ENCODE data around the gene ITLN2.

DNA sequence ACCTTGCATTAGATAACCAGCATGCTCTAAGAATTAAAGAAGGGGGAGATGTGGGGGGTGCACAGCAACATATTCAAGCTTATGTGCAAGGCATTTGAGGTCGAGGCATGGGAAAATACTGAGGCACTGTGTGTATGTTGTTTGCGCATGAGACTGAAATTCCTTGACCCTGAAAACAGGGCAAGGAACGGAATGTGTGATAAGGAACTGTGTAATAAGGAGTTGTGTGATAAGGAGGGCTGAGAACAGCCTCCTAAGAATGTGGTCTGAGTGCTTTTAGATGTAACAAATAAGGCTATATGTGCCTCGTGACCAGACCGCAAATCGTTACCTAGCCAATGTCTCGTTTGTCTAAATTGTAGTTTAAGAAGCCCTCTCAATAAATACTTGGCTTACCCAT lies 43.2 kb downstream of the ITLN2 start:
- TF ChIP-seq POLR2AphosphoS5 (IDR thresholded peaks at IDR 0.05; ENCODE audit: low read depth) = no peak
- TF ChIP-seq EZH2 (IDR thresholded peaks at IDR 0.05; ENCODE audit: low read depth, unreplicated experiment) = no peak
- TF ChIP-seq EZH2phosphoT487 (IDR thresholded peaks at IDR 0.05; ENCODE audit: unreplicated experiment) = no peak
- TF ChIP-seq, protein P1, sequence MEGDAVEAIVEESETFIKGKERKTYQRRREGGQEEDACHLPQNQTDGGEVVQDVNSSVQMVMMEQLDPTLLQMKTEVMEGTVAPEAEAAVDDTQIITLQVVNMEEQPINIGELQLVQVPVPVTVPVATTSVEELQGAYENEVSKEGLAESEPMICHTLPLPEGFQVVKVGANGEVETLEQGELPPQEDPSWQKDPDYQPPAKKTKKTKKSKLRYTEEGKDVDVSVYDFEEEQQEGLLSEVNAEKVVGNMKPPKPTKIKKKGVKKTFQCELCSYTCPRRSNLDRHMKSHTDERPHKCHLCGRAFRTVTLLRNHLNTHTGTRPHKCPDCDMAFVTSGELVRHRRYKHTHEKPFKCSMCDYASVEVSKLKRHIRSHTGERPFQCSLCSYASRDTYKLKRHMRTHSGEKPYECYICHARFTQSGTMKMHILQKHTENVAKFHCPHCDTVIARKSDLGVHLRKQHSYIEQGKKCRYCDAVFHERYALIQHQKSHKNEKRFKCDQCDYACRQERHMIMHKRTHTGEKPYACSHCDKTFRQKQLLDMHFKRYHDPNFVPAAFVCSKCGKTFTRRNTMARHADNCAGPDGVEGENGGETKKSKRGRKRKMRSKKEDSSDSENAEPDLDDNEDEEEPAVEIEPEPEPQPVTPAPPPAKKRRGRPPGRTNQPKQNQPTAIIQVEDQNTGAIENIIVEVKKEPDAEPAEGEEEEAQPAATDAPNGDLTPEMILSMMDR (conservative IDR thresholded peaks at IDR 0.05; ENCODE audit: low read depth in 2 of 2) = no peak
- no peak for TF ChIP-seq CREB1 (CRISPR knock-in tag; IDR thresholded peaks at IDR 0.05; ENCODE audit: low read depth)
- TF ChIP-seq, protein P2, sequence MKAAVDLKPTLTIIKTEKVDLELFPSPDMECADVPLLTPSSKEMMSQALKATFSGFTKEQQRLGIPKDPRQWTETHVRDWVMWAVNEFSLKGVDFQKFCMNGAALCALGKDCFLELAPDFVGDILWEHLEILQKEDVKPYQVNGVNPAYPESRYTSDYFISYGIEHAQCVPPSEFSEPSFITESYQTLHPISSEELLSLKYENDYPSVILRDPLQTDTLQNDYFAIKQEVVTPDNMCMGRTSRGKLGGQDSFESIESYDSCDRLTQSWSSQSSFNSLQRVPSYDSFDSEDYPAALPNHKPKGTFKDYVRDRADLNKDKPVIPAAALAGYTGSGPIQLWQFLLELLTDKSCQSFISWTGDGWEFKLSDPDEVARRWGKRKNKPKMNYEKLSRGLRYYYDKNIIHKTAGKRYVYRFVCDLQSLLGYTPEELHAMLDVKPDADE (IDR thresholded peaks at IDR 0.05) = no peak
- no peak for TF ChIP-seq STAT1 (IDR thresholded peaks at IDR 0.05; ENCODE audit: unreplicated experiment)
- TF ChIP-seq, protein P3, sequence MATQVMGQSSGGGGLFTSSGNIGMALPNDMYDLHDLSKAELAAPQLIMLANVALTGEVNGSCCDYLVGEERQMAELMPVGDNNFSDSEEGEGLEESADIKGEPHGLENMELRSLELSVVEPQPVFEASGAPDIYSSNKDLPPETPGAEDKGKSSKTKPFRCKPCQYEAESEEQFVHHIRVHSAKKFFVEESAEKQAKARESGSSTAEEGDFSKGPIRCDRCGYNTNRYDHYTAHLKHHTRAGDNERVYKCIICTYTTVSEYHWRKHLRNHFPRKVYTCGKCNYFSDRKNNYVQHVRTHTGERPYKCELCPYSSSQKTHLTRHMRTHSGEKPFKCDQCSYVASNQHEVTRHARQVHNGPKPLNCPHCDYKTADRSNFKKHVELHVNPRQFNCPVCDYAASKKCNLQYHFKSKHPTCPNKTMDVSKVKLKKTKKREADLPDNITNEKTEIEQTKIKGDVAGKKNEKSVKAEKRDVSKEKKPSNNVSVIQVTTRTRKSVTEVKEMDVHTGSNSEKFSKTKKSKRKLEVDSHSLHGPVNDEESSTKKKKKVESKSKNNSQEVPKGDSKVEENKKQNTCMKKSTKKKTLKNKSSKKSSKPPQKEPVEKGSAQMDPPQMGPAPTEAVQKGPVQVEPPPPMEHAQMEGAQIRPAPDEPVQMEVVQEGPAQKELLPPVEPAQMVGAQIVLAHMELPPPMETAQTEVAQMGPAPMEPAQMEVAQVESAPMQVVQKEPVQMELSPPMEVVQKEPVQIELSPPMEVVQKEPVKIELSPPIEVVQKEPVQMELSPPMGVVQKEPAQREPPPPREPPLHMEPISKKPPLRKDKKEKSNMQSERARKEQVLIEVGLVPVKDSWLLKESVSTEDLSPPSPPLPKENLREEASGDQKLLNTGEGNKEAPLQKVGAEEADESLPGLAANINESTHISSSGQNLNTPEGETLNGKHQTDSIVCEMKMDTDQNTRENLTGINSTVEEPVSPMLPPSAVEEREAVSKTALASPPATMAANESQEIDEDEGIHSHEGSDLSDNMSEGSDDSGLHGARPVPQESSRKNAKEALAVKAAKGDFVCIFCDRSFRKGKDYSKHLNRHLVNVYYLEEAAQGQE (IDR thresholded peaks at IDR 0.05; ENCODE audit: unreplicated experiment) = no peak
- no peak for TF ChIP-seq ZNF114 (CRISPR knock-in tag; IDR thresholded peaks at IDR 0.05)
